ENCODE data around the gene FGD4. TPM values are rescaled to one million over a fixed set of nuclear protein-coding genes. Genes with fewer than 3 reads are reported as not detected.

The FGD4 gene
- total RNA-seq, 1 experiment from 2014 or later: 54.3 TPM

GRCh38 chr12:32502693-32503502, 103.5 kb downstream of the FGD4 start:
- H2AK5ac ChIP-seq (ENCODE audit: insufficient read length, low read length): no peak overlapping the region
- Mint-ChIP-seq H3K27ac (peak overlapping the region; percentile 77 to 97 (median 97); a peak in 5 of 7 replicates), H3K4me3 (peak overlapping the region; percentile 16 to 84; a peak in 4 of 5 replicates), H3K4me1 (peaks cover 66 to 78% of the 10 kb centered on the region in 2 experiments), H3K36me3 (ENCODE audit: insufficient read depth in 1 of 3, low read depth in 3 of 3) (peaks cover 0 to 2% (median 2%) of the 10 kb centered on the region in 3 experiments; a peak in 2 of 7 replicates), H3K9me3 (no peaks in the 10 kb centered on the region), H3K27me3 (ENCODE audit: low read depth) (no peaks in the 10 kb centered on the region)
- H2BK12ac ChIP-seq (ENCODE audit: insufficient read length, low read depth, low read length): no peak overlapping the region
- H3K4ac ChIP-seq (ENCODE audit: low read depth, low read length): no peak overlapping the region
- H2AFZ ChIP-seq (ENCODE audit: low read length): no peak overlapping the region
- TF ChIP-seq CTCF (conservative IDR thresholded peaks at IDR 0.05): no peak
- H4K91ac ChIP-seq (ENCODE audit: insufficient read length, low read depth, low read length): no peak overlapping the region
- no CpG with 5 or more reads among the region's 3 CpGs for WGBS (ENCODE audit: extremely low coverage, insufficient read length, low lambda C conversion rate)
- peak overlapping the region; percentile 3 for H3K4me2 ChIP-seq (ENCODE audit: insufficient read depth, insufficient read length, low read length)
- peaks cover 6% of the 10 kb centered on the region; the same call in 1 of the 2 replicates for H3K4me1 ChIP-seq (ENCODE audit: insufficient read depth, low read length)
- no peak overlapping the region for H3K27ac ChIP-seq (ENCODE audit: insufficient read length, low read depth, low read length)
- H3K27me3 ChIP-seq (ENCODE audit: insufficient read depth, low read length): no peaks in the 10 kb centered on the region
- no peak overlapping the region for H3K14ac ChIP-seq (ENCODE audit: insufficient read depth, low read length)
- no peak overlapping the region for H3K56ac ChIP-seq (ENCODE audit: insufficient read length, low read depth, low read length)
- H3K23me2 ChIP-seq (ENCODE audit: insufficient read length, low read depth, low read length, poor library complexity, severe bottlenecking): no peaks in the 10 kb centered on the region
- H3K79me1 ChIP-seq (ENCODE audit: insufficient read depth, low read depth, low read length, poor library complexity, severe bottlenecking): peaks cover 3% of the 10 kb centered on the region
- H2BK15ac ChIP-seq (ENCODE audit: low read depth, low read length): no peak overlapping the region
- H4K8ac ChIP-seq (replicated peaks; ENCODE audit: insufficient read length, low read depth, low read length): no peak overlapping the region
- DNase-seq: no peak
- H2BK5ac ChIP-seq (ENCODE audit: insufficient read length, low read length): no peak overlapping the region
- no peak overlapping the region for H2BK20ac ChIP-seq (ENCODE audit: low read depth, low read length, poor library complexity, severe bottlenecking)
- no peak overlapping the region for H3K18ac ChIP-seq (ENCODE audit: insufficient read length, low read depth, low read length)
- H3T11ph ChIP-seq (ENCODE audit: low read length): no peak overlapping the region
- no peak overlapping the region for H3K23ac ChIP-seq (ENCODE audit: insufficient read length, low read depth, low read length)
- no peaks in the 10 kb centered on the region for H4K20me1 ChIP-seq (ENCODE audit: control insufficient read depth, insufficient read depth, insufficient read length)
- H3K9me3 ChIP-seq (ENCODE audit: control insufficient read depth, low read depth, low read length): no peaks in the 10 kb centered on the region
- H4K5ac ChIP-seq (ENCODE audit: insufficient read length, low read depth, low read length): no peak overlapping the region
- H3K79me2 ChIP-seq (ENCODE audit: insufficient read depth, low read length): peaks cover 15% of the 10 kb centered on the region; the same call in 1 of the 2 replicates
- H2BK120ac ChIP-seq (ENCODE audit: low read depth, low read length, poor library complexity, severe bottlenecking): no peak overlapping the region
- H3K9ac ChIP-seq (ENCODE audit: extremely low read depth, insufficient read length, low read length): no peak overlapping the region
